Chondrocyte (in vitro differentiated cells): ENCODE data around the gene KRTAP5-10. TPM values are rescaled to one million over a fixed set of nuclear protein-coding genes. Genes with fewer than 3 reads are reported as not detected.
A peak's percentile ranks its signal among the peaks of the same experiment; 100 is the strongest.

ENCODE experiments used
- DNase-seq: peaks from one replicate; pipeline ENCODE4 v3.0.0; 2021; ENCODE audit warnings: mixed read lengths, low spot score
- H3K27ac Mint-ChIP-seq: one replicate; pipeline ENCODE4 v1.8.0; 2021; ENCODE audit warnings: mild to moderate bottlenecking, moderate library complexity, mixed read lengths; ENCODE audit not compliant: unreplicated experiment
- H3K27me3 Mint-ChIP-seq: 2 replicates; pipeline ENCODE4 v1.8.0; 2021; ENCODE audit warnings: low read depth, mixed read lengths
- H3K36me3 Mint-ChIP-seq: 2 replicates; pipeline ENCODE4 v1.8.0; 2021; ENCODE audit warnings: low read depth, mixed read lengths
- H3K4me1 Mint-ChIP-seq: 2 replicates; pipeline ENCODE4 v1.8.0; 2021; ENCODE audit warnings: low read depth, mild to moderate bottlenecking, mixed read lengths
- H3K4me3 Mint-ChIP-seq: one replicate; pipeline ENCODE4 v1.8.0; 2021; ENCODE audit warnings: mild to moderate bottlenecking, moderate library complexity, mixed read lengths; ENCODE audit not compliant: unreplicated experiment
- H3K9me3 Mint-ChIP-seq: 2 replicates; pipeline ENCODE4 v1.8.0; 2021; ENCODE audit warnings: low read depth, mixed read lengths
- long read RNA-seq: library from polyadenylated mRNA; stranded (forward); transcript quantifications from one replicate; pipeline ENCODE4 v2.0.0, GENCODE V29; 2021
- total RNA-seq: library from RNA; stranded (reverse); gene quantifications from 3 replicates; pipeline ENCODE4 v1.2.1, GENCODE V29; 2021
- TF ChIP-seq, protein P1 (sequence below): fragments of 200-600 bp; sonication (generic); IDR thresholded peaks from 2 replicates; pipeline ENCODE4 v1.5.0; 2021; ENCODE audit warnings: antibody characterized with exemption, mild to moderate bottlenecking, moderate library complexity

The KRTAP5-10 gene, protein sequence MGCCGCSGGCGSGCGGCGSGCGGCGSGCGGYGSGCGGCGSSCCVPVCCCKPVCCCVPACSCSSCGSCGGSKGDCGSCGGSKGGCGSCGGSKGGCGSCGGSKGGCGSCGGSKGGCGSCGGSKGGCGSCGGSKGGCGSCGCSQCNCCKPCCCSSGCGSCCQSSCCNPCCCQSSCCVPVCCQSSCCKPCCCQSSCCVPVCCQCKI
- not detected in 3 replicates for total RNA-seq
- long read RNA-seq: 0 reads

DNA sequence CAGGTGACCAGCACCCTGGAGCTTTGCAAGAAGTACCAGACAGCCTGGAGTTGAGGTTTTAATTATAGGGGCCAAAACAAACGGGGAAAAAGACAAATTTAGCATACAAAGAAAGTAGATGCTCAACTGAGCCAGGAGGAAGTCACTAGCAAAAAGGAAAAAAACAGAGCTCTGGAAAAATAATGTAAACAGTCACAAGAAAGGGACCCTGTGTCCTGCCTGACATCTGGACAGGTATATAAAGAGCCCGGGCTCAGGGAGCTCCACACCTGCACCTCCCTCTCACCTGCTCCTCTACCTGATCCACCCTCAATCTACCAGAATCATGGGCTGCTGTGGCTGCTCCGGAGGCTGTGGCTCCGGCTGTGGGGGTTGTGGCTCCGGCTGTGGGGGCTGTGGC lies at the start of gene KRTAP5-10:
KRTAP5-10 (plus strand) TSS at position 301 of the 400 bp plus-strand sequence; CDS start at position 326, 25 bp downstream.
- no peaks in the 10 kb centered on the region for H3K4me1 Mint-ChIP-seq
- H3K4me3 Mint-ChIP-seq: no peak within 1 kb of the TSS
- no peak for DNase-seq
- H3K27me3 Mint-ChIP-seq: peaks cover 53% of the 10 kb centered on the region
- H3K9me3 Mint-ChIP-seq: peaks cover 15% of the 10 kb centered on the region
- no peak within 1 kb of the TSS for H3K27ac Mint-ChIP-seq
- H3K36me3 Mint-ChIP-seq: no peaks in the 10 kb centered on the region
- TF ChIP-seq, protein P1, sequence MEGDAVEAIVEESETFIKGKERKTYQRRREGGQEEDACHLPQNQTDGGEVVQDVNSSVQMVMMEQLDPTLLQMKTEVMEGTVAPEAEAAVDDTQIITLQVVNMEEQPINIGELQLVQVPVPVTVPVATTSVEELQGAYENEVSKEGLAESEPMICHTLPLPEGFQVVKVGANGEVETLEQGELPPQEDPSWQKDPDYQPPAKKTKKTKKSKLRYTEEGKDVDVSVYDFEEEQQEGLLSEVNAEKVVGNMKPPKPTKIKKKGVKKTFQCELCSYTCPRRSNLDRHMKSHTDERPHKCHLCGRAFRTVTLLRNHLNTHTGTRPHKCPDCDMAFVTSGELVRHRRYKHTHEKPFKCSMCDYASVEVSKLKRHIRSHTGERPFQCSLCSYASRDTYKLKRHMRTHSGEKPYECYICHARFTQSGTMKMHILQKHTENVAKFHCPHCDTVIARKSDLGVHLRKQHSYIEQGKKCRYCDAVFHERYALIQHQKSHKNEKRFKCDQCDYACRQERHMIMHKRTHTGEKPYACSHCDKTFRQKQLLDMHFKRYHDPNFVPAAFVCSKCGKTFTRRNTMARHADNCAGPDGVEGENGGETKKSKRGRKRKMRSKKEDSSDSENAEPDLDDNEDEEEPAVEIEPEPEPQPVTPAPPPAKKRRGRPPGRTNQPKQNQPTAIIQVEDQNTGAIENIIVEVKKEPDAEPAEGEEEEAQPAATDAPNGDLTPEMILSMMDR: no peak

DNA sequence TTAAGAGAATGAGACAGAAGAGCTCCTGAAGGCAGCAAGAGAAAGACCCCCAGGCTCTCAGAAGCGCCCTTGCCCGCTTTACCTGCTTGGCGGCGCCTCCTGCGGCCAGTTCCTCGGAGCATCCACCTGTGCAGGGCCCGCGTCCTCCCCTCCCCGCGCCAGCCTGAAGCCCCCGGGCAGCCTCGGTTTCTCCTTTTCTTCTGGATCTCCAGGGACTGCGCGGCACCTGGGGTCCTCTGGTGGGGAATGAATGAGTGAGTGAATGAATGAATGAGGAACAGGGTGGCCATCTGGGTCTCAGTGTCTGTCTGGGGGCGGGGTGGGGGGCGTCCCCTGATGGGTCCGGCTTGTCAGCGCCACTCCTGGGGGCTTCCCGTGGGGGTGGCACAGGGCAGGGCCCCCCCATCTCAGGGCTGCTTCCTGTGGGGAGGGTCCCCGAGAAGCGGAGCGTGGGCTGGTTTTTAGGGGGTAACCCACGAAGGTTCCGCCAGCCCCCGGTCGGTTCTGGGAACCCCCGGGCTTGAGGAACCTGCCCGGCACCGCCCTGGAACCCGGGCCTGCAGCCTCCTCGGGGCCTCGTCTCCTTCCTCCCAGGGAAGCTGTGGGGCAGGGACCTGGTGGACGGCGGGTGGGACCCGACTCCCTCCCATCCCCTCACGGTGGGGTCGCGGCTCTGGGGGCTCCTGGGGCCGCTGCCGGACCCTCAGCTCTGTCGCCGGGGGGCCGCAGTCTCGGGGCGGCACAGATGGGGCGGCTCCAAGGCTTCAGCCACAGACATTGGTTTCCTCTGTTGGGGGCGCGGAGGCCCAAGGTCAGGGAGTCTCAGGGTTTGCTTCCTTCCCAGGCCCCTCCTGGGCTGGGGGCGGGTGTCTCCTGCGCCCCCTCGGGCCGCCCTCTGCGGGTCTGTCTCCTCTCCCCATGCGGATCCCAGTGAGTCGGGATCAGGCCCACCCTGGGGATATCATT lies 46.6 kb upstream of the KRTAP5-10 start:
- Mint-ChIP-seq H3K4me3 (no peak overlapping the region), H3K27me3 (no peaks in the 10 kb centered on the region), H3K27ac (no peak overlapping the region), H3K4me1 (no peaks in the 10 kb centered on the region), H3K9me3 (peaks cover 10% of the 10 kb centered on the region), H3K36me3 (peaks cover 6% of the 10 kb centered on the region)
- TF ChIP-seq, protein P1: no peak
- peak; percentile 75 for DNase-seq

DNA sequence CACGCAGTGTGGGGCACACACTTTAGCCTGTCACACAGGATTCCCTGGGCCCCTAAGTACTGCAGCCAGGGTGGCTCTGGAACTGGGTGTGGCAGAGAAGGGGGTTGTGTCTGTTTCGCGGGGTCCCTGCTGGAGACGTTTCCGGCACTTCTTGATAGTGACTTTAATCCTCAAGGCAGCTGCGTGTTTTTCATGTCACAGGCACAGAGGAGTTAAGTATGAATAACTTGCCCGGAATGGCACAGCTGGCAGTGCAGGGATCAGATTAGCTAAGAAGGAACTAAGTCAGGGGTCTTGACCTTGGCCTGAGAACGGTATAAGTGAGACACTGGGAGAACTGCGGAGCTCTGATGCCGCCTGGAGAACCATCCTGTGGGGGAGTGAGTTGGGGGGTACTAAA lies 45.8 kb upstream of the KRTAP5-10 start:
- no peaks in the 10 kb centered on the region for H3K4me1 Mint-ChIP-seq
- peak; percentile 41 for DNase-seq
- no peak overlapping the region for H3K4me3 Mint-ChIP-seq
- no peak overlapping the region for H3K27ac Mint-ChIP-seq
- H3K36me3 Mint-ChIP-seq: peaks cover 6% of the 10 kb centered on the region
- H3K9me3 Mint-ChIP-seq: peaks cover 7% of the 10 kb centered on the region
- TF ChIP-seq, protein P1: no peak
- H3K27me3 Mint-ChIP-seq: no peaks in the 10 kb centered on the region

DNA sequence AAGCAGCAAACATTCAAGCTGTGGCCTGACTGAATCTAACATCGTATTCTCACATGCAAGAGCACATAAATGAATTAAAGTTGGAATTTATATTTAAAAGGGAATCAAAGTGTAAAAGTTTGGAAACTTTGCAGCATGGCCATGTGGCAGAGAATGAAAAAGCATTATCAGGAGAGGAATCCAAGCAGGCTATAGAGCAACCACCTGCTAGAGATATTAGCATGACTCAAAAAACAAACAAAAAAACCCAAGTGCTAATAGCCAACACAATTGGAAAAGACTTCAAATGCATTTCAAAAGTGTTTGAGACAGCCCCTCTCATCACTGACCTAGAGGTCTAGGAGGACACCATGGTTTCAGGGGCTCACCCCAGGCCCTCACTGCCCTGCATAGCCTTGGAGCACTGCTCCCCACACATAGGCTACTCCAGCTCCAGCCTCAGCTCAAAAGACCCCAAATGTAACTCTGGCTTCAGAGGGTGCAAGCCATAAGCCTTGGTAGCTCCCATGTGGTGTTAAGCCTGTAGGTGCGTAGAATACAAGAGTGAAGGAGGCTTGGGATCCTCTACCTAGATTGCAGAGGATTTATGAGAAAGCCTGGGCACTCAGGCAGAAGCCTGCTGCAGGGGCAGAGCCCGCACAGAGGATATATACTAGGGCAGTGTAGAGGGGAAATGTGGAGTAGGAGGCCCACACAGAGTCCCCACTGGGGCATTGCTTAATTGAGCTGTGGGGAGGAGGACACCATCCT lies 40.0 kb upstream of the KRTAP5-10 start:
- Mint-ChIP-seq H3K4me3 (no peak overlapping the region), H3K27me3 (peaks cover 10% of the 10 kb centered on the region), H3K27ac (no peak overlapping the region), H3K9me3 (peaks cover 10% of the 10 kb centered on the region), H3K36me3 (peaks cover 6% of the 10 kb centered on the region), H3K4me1 (no peaks in the 10 kb centered on the region)
- TF ChIP-seq, protein P1: no peak
- DNase-seq: peak; percentile 17
